Measurements from ENCODE around the gene TP53INP2. TPM values are rescaled to one million over a fixed set of nuclear protein-coding genes. Genes with fewer than 3 reads are reported as not detected.

Gene TP53INP2
- total RNA-seq, 1 donor from 2014 or later, result 132 TPM

- no peaks in the 10 kb centered on the region for H3K27me3 ChIP-seq (ENCODE audit: low read depth)
- no peaks in the 10 kb centered on the region for H3K9me3 ChIP-seq (replicated peaks)
- no peak for DNase-seq
- peaks cover 67% of the 10 kb centered on the region for H3K36me3 ChIP-seq
- no peak for TF ChIP-seq CTCF (IDR thresholded peaks at IDR 0.05; ENCODE audit: borderline replicate concordance)
- H3K4me1 ChIP-seq, result peaks cover 63% of the 10 kb centered on the region
- intact Hi-C loops (cut with micrococcal nuclease), result no loop called here
- H3K27ac ChIP-seq (replicated peaks), result peak overlapping the region; percentile 73
- no peak overlapping the region for H3K4me3 ChIP-seq
Measured at GRCh38 chr20:34744340-34744739, 40.2 kb downstream of the TP53INP2 start.

GRCh38 chr20:34744847-34745246 is 40.7 kb downstream of the TP53INP2 start:
- no peak overlapping the region for H3K4me3 ChIP-seq
- no peaks in the 10 kb centered on the region for H3K27me3 ChIP-seq (ENCODE audit: low read depth)
- TF ChIP-seq CTCF (IDR thresholded peaks at IDR 0.05; ENCODE audit: borderline replicate concordance), result no peak
- H3K27ac ChIP-seq (replicated peaks), result peak overlapping the region; percentile 73
- no peaks in the 10 kb centered on the region for H3K9me3 ChIP-seq (replicated peaks)
- H3K36me3 ChIP-seq, result peaks cover 69% of the 10 kb centered on the region
- intact Hi-C loops (cut with micrococcal nuclease), result no loop called here
- peaks cover 63% of the 10 kb centered on the region for H3K4me1 ChIP-seq
- no peak for DNase-seq

GRCh38 chr20:34746674-34747073 is 42.5 kb downstream of the TP53INP2 start:
- H3K9me3 ChIP-seq (replicated peaks), result no peaks in the 10 kb centered on the region
- H3K4me3 ChIP-seq, result no peak overlapping the region
- H3K27ac ChIP-seq (replicated peaks), result peak overlapping the region; percentile 49
- H3K27me3 ChIP-seq (ENCODE audit: low read depth), result no peaks in the 10 kb centered on the region
- DNase-seq, result no peak
- peaks cover 52% of the 10 kb centered on the region for H3K4me1 ChIP-seq
- intact Hi-C loops (cut with micrococcal nuclease), result no loop called here
- peaks cover 66% of the 10 kb centered on the region for H3K36me3 ChIP-seq
- no peak for TF ChIP-seq CTCF (IDR thresholded peaks at IDR 0.05; ENCODE audit: borderline replicate concordance)

- Histone ChIP-seq H3K9me3 (replicated peaks) (no peaks in the 10 kb centered on the region), H3K27ac (replicated peaks) (peak overlapping the region; percentile 49), H3K27me3 (ENCODE audit: low read depth) (no peaks in the 10 kb centered on the region), H3K36me3 (peaks cover 65% of the 10 kb centered on the region), H3K4me3 (no peak overlapping the region), H3K4me1 (peaks cover 47% of the 10 kb centered on the region)
- TF ChIP-seq CTCF (IDR thresholded peaks at IDR 0.05; ENCODE audit: borderline replicate concordance), result no peak
- DNase-seq, result no peak
- intact Hi-C loops (cut with micrococcal nuclease), result no loop called here
Measured at GRCh38 chr20:34747479-34747878, 43.3 kb downstream of the TP53INP2 start.

- no peak for TF ChIP-seq CTCF (IDR thresholded peaks at IDR 0.05; ENCODE audit: borderline replicate concordance)
- DNase-seq, result no peak
- H3K4me1 ChIP-seq, result peaks cover 43% of the 10 kb centered on the region
- no peaks in the 10 kb centered on the region for H3K27me3 ChIP-seq (ENCODE audit: low read depth)
- no peak overlapping the region for H3K27ac ChIP-seq (replicated peaks)
- peaks cover 63% of the 10 kb centered on the region for H3K36me3 ChIP-seq
- H3K9me3 ChIP-seq (replicated peaks), result no peaks in the 10 kb centered on the region
- H3K4me3 ChIP-seq, result no peak overlapping the region
- intact Hi-C loops (cut with micrococcal nuclease), result no loop called here
Measured at GRCh38 chr20:34748709-34749108, 44.6 kb downstream of the TP53INP2 start.

- intact Hi-C loops (cut with micrococcal nuclease), result no loop called here
- peaks cover 27% of the 10 kb centered on the region for H3K4me1 ChIP-seq
- H3K4me3 ChIP-seq, result no peak overlapping the region
- H3K9me3 ChIP-seq (replicated peaks), result no peaks in the 10 kb centered on the region
- TF ChIP-seq CTCF (IDR thresholded peaks at IDR 0.05; ENCODE audit: borderline replicate concordance), result no peak
- no peaks in the 10 kb centered on the region for H3K27me3 ChIP-seq (ENCODE audit: low read depth)
- peaks cover 73% of the 10 kb centered on the region for H3K36me3 ChIP-seq
- DNase-seq, result no peak
- H3K27ac ChIP-seq (replicated peaks), result no peak overlapping the region
Measured at GRCh38 chr20:34750484-34750883, 46.3 kb downstream of the TP53INP2 start.
